Thyroid gland (tissue), 4 donors: Measurements from ENCODE around the gene NIF3L1. TPM values are rescaled to one million over a fixed set of nuclear protein-coding genes. Genes with fewer than 3 reads are reported as not detected.

Source experiments
- DNase-seq, 2 donors: peaks; one replicate each; pipeline ENCODE4 v3.0.0-alpha.2; 2019
- H3K27ac ChIP-seq, 3 donors: fragments of 200-600 bp; sonication (generic); 1 replicate in 2 of 3; 2 replicates in 1 of 3; pipeline ENCODE4 v1.5.1; 2016 to 2019; ENCODE audit warnings: mild to moderate bottlenecking in 1 of 3, moderate library complexity in 1 of 3
- H3K27me3 ChIP-seq: fragments of 200-600 bp; sonication (generic); one replicate; pipeline ENCODE4 v1.5.1; 2019
- H3K36me3 ChIP-seq, 2 donors: fragments of 200-600 bp; sonication (generic); one replicate each; pipeline ENCODE4 v1.5.1; 2016 to 2019
- H3K4me1 ChIP-seq, 2 donors: fragments of 200-600 bp; sonication (generic); one replicate each; pipeline ENCODE4 v1.5.1; 2017 to 2019
- H3K4me3 ChIP-seq, 3 donors: fragments of 200-600 bp; sonication (generic); replicated peaks in 1 of 3; 1 replicate in 2 of 3; 2 replicates in 1 of 3; pipeline ENCODE4 v1.5.1; 2016; ENCODE audit warnings: mild to moderate bottlenecking in 1 of 3
- H3K9me3 ChIP-seq: fragments of 200-600 bp; sonication (generic); one replicate; pipeline ENCODE4 v1.5.1; 2017
- CTCF ChIP-seq, 6 experiments: fragments of 200-600 bp in 3 of 6; fragments of 450-650 bp in 3 of 6; sonication (generic) in 3 of 6; IDR thresholded peaks; one replicate each; pipeline ENCODE4 v1.5.1; 2016 to 2019; ENCODE audit warnings: antibody characterized with exemption in 6 of 6, mild to moderate bottlenecking in 2 of 6, inconsistent platforms in 1 of 6, moderate library complexity in 1 of 6
- POLR2A ChIP-seq, 2 donors: fragments of 450-650 bp; IDR thresholded peaks; one replicate each; pipeline ENCODE4 v1.6.1; 2017; ENCODE audit warnings: antibody characterized with exemption in 2 of 2, mild to moderate bottlenecking in 2 of 2, moderate library complexity in 1 of 2
- WGBS, 2 donors: methylation state at CpG; one replicate each; pipeline ENCODE4 v1.1.5; 2017; 5-methylcytosine and 5-hydroxymethylcytosine counted together
- intact Hi-C: fragments of 100-400 bp; cut with DNase I; formaldehyde crosslinking; loops from one replicate; pipeline ENCODE4 v1.15.1; 2023
- total RNA-seq, 4 donors: library from RNA; depleted of rRNA; stranded (reverse); fragments of >200 nt; gene quantifications; one replicate each; pipeline ENCODE4 v1.2.3, GENCODE V29; 2016

The NIF3L1 gene
- total RNA-seq, 4 donors from 2014 or later: 16.9 to 32.2 (median 27.2) TPM

GRCh38 chr2:200845669-200846325 lies 43.4 kb upstream of the NIF3L1 start:
- Histone ChIP-seq H3K27me3 (no peaks in the 10 kb centered on the region), H3K4me3 (no peak overlapping the region), H3K27ac (no peak overlapping the region), H3K36me3 (peaks cover 5 to 6% of the 10 kb centered on the region in 2 donors), H3K4me1 (no peaks in the 10 kb centered on the region), H3K9me3 (no peaks in the 10 kb centered on the region)
- intact Hi-C loops: no loop called here
- no peak for DNase-seq
- 85 to 87% methylated on average over 10 of the region's 10 CpGs for WGBS, 2 donors
- TF ChIP-seq POLR2A (IDR thresholded peaks at IDR 0.05): no peak
- no peak for TF ChIP-seq CTCF (IDR thresholded peaks at IDR 0.05)

- DNase-seq: no peak
- H3K27me3 ChIP-seq: no peaks in the 10 kb centered on the region
- no peaks in the 10 kb centered on the region for H3K4me1 ChIP-seq
- H3K36me3 ChIP-seq: peaks cover 20% of the 10 kb centered on the region in 2 donors
- H3K27ac ChIP-seq: no peak overlapping the region
- H3K4me3 ChIP-seq: no peak overlapping the region
- no peaks in the 10 kb centered on the region for H3K9me3 ChIP-seq
- intact Hi-C loops: no loop called here
- no peak for TF ChIP-seq POLR2A (IDR thresholded peaks at IDR 0.05)
- no peak for TF ChIP-seq CTCF (IDR thresholded peaks at IDR 0.05)
These were observed 41.9 kb upstream of the NIF3L1 start for GRCh38 chr2:200847269-200847668.

GRCh38 chr2:200847939-200848338 lies 41.2 kb upstream of the NIF3L1 start:
- TF ChIP-seq CTCF (IDR thresholded peaks at IDR 0.05): no peak
- Histone ChIP-seq H3K4me3 (no peak overlapping the region), H3K27me3 (no peaks in the 10 kb centered on the region), H3K4me1 (no peaks in the 10 kb centered on the region), H3K27ac (no peak overlapping the region), H3K36me3 (peaks cover 27% of the 10 kb centered on the region in 2 donors), H3K9me3 (no peaks in the 10 kb centered on the region)
- intact Hi-C loops: no loop called here
- no peak for DNase-seq
- WGBS, 2 donors: 91 to 94% methylated on average over 4 of the region's 4 CpGs

GRCh38 chr2:200850512-200851256 lies 38.5 kb upstream of the NIF3L1 start:
- Histone ChIP-seq H3K36me3 (peaks cover 54% of the 10 kb centered on the region in 2 donors), H3K27me3 (no peaks in the 10 kb centered on the region), H3K9me3 (no peaks in the 10 kb centered on the region), H3K27ac (no peak overlapping the region), H3K4me3 (no peak overlapping the region), H3K4me1 (no peaks in the 10 kb centered on the region)
- WGBS, 2 donors: 89 to 94% methylated on average over 14 of the region's 14 CpGs
- intact Hi-C loops: no loop called here
- no peak for DNase-seq
- TF ChIP-seq POLR2A (IDR thresholded peaks at IDR 0.05) (no peak), CTCF (IDR thresholded peaks at IDR 0.05) (no peak)
